CD4-positive, alpha-beta T cell (primary cell): ENCODE results near the gene TMEM132C. TPM values are rescaled to one million over a fixed set of nuclear protein-coding genes. Genes with fewer than 3 reads are reported as not detected.

Source experiments
- ATAC-seq: fragments of 200-7000 bp; cut with Tn5 transposase; one replicate; pipeline ENCODE4 v1.10.0; 2022; ENCODE audit warnings: mild to moderate bottlenecking; ENCODE audit not compliant: poor library complexity
- CTCF ChIA-PET: fragments of 350-600 bp; sonication (Branson Sonifier 250); formaldehyde crosslinking; loops from one replicate; lab custom pipeline; 2021; ENCODE audit warnings: antibody characterized with exemption, inconsistent platforms; lab: Charles Lee
- POLR2A ChIA-PET: fragments of 350-600 bp; sonication (Branson Sonifier 250); formaldehyde crosslinking; loops from one replicate; lab custom pipeline; 2021; ENCODE audit warnings: antibody characterized with exemption, inconsistent platforms; lab: Charles Lee
- DNase-seq, 14 experiments: peaks; one replicate each; pipeline ENCODE4 v3.0.0-alpha.2; 2013 to 2020; ENCODE audit warnings: mixed read lengths in 2 of 14
- H3K27ac ChIP-seq, 2 donors: one replicate each; pipeline versions ENCODE4 v1.5.1 to v1.7.0; 2013; ENCODE audit warnings: low read length in 2 of 2, low read depth in 1 of 2, mild to moderate bottlenecking in 1 of 2
- H3K27me3 ChIP-seq, 2 experiments: 1 replicate in 1 of 2; 2 replicates in 1 of 2; pipeline versions ENCODE4 v1.6.1 to v1.7.0; 2013; ENCODE audit warnings: low read length in 2 of 2, control low read depth in 1 of 2, mild to moderate bottlenecking in 1 of 2, moderate library complexity in 1 of 2; ENCODE audit not compliant: insufficient read depth in 2 of 2, control insufficient read depth in 1 of 2
- H3K36me3 ChIP-seq: one replicate; pipeline ENCODE4 v1.6.1; 2013; ENCODE audit warnings: low read length, control low read depth; ENCODE audit not compliant: insufficient read depth
- H3K4me1 ChIP-seq: one replicate; pipeline ENCODE4 v1.6.1; 2013; ENCODE audit warnings: low read length, control low read depth; ENCODE audit not compliant: insufficient read depth
- H3K4me3 ChIP-seq: one replicate; pipeline ENCODE4 v1.5.1; 2013; ENCODE audit warnings: mild to moderate bottlenecking, low read length, moderate library complexity
- H3K9me3 ChIP-seq, 2 experiments: 1 replicate in 1 of 2; 2 replicates in 1 of 2; pipeline versions ENCODE4 v1.6.1 to v1.7.0; 2013; ENCODE audit warnings: low read length in 2 of 2, mild to moderate bottlenecking in 2 of 2, control low read depth in 1 of 2, moderate library complexity in 1 of 2; ENCODE audit not compliant: control insufficient read depth in 1 of 2, insufficient read depth in 1 of 2
- H3K27ac Mint-ChIP-seq: one replicate; pipeline ENCODE4 v1.8.0; 2020; ENCODE audit warnings: mixed read lengths
- H3K27me3 Mint-ChIP-seq: one replicate; pipeline ENCODE4 v1.8.0; 2021; ENCODE audit warnings: mixed read lengths
- H3K36me3 Mint-ChIP-seq: one replicate; pipeline ENCODE4 v1.8.0; 2021; ENCODE audit warnings: low read depth, mixed read lengths
- H3K4me1 Mint-ChIP-seq: one replicate; pipeline ENCODE4 v1.8.0; 2021; ENCODE audit warnings: low read depth, mixed read lengths
- H3K4me3 Mint-ChIP-seq: one replicate; pipeline ENCODE4 v1.8.0; 2020; ENCODE audit warnings: mild to moderate bottlenecking, mixed read lengths
- H3K9me3 Mint-ChIP-seq: one replicate; pipeline ENCODE4 v1.8.0; 2020; ENCODE audit warnings: mixed read lengths
- CTCF ChIP-seq: fragments of 200-600 bp; IDR thresholded peaks from one replicate; pipeline ENCODE4 v1.8.0; 2022; ENCODE audit warnings: antibody characterized with exemption, mild to moderate bottlenecking
- intact Hi-C, 2 experiments: fragments of 100-400 bp; cut with DNase I in 1 of 2; cut with micrococcal nuclease in 1 of 2; formaldehyde crosslinking; loops; one replicate each; pipeline versions ENCODE4 v1.15.1 to v1.9.0; 2023 to 2025; cut with DNase I, micrococcal nuclease
- total RNA-seq, 174 experiments: library from RNA in 2 of 174; stranded (reverse) in 2 of 174; gene quantifications; one replicate each; pipeline ENCODE4 v1.2.3 and lab custom pipeline; 2021 to 2026

The TMEM132C gene
- total RNA-seq, 2 experiments from 2014 or later, result not detected

- intact Hi-C loops, result no loop called here
- ChIA-PET CTCF (no interaction called here), POLR2A (no interaction called here)
- Mint-ChIP-seq H3K9me3 (peaks cover 6% of the 10 kb centered on the region), H3K4me1 (no peaks in the 10 kb centered on the region), H3K27me3 (no peaks in the 10 kb centered on the region), H3K36me3 (no peaks in the 10 kb centered on the region), H3K27ac (no peak overlapping the region), H3K4me3 (no peak overlapping the region)
- Histone ChIP-seq H3K36me3 (no peaks in the 10 kb centered on the region), H3K27me3 (no peaks in the 10 kb centered on the region), H3K4me3 (no peak overlapping the region), H3K9me3 (peaks cover 6 to 27% of the 10 kb centered on the region in 2 experiments), H3K4me1 (no peaks in the 10 kb centered on the region), H3K27ac (no peak overlapping the region)
- ATAC-seq (no peak), DNase-seq (no peak)
- no peak for TF ChIP-seq CTCF
These were observed 59.4 kb downstream of the TMEM132C start for GRCh38 chr12:128326406-128326805.

DNA sequence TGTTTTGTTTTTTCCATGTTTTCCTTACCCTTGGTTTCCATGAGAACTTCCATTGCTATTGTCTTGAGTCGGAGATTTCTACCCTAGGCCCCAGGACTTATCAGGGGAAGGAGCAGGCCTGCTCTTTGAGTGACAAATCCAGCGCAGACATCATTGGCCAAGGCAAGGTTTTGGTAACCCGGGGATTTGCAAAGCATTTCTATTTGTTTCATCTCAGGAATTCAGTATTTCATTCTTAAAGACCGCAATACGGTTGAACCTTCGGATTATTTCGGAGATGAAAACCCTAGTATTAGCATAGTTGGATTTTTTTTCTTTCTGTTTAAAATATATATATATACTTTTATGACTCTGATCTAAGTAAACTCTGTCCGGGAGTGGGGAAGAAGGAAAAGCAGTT, 62.0 kb downstream of the TMEM132C start:
- TF ChIP-seq CTCF, result no peak
- no peak for DNase-seq
- no peak for ATAC-seq
- no peaks in the 10 kb centered on the region for H3K36me3 Mint-ChIP-seq
- peaks cover 5% of the 10 kb centered on the region for H3K9me3 Mint-ChIP-seq
- intact Hi-C loops, result no loop called here
- no peaks in the 10 kb centered on the region for H3K4me1 Mint-ChIP-seq
- Histone ChIP-seq H3K36me3 (no peaks in the 10 kb centered on the region), H3K27me3 (no peaks in the 10 kb centered on the region), H3K9me3 (peaks cover 0 to 33% of the 10 kb centered on the region in 2 experiments), H3K27ac (no peak overlapping the region), H3K4me1 (no peaks in the 10 kb centered on the region), H3K4me3 (no peak overlapping the region)
- H3K4me3 Mint-ChIP-seq, result no peak overlapping the region
- ChIA-PET POLR2A (no interaction called here), CTCF (no interaction called here)
- H3K27ac Mint-ChIP-seq, result no peak overlapping the region
- H3K27me3 Mint-ChIP-seq, result no peaks in the 10 kb centered on the region

GRCh38 chr12:128336204-128337070, 69.5 kb downstream of the TMEM132C start:
- intact Hi-C loops, result no loop called here
- Histone ChIP-seq H3K4me1 (no peaks in the 10 kb centered on the region), H3K9me3 (peaks cover 0 to 22% of the 10 kb centered on the region in 2 experiments), H3K27me3 (peaks cover 4 to 5% of the 10 kb centered on the region in 2 experiments), H3K36me3 (no peaks in the 10 kb centered on the region), H3K27ac (no peak overlapping the region), H3K4me3 (no peak overlapping the region)
- POLR2A ChIA-PET, result no interaction called here
- Mint-ChIP-seq H3K9me3 (peaks cover 6% of the 10 kb centered on the region), H3K4me1 (no peaks in the 10 kb centered on the region), H3K27ac (no peak overlapping the region), H3K27me3 (no peaks in the 10 kb centered on the region), H3K4me3 (no peak overlapping the region), H3K36me3 (no peaks in the 10 kb centered on the region)
- ATAC-seq (no peak), DNase-seq (no peak)
- CTCF ChIA-PET, result no interaction called here
- TF ChIP-seq CTCF, result no peak
